Measurements from ENCODE around the gene MED29. TPM values are rescaled to one million over a fixed set of nuclear protein-coding genes. Genes with fewer than 3 reads are reported as not detected.
A peak's percentile ranks its signal among the peaks of the same experiment; 100 is the strongest.

Gene MED29
- total and polyA plus RNA-seq, 10 of the 15 experiments (the other 5 are each of a cell fraction or from before 2014, with no cell fraction given), result 3.2 to 36.6 (median 22.8) TPM

DNA sequence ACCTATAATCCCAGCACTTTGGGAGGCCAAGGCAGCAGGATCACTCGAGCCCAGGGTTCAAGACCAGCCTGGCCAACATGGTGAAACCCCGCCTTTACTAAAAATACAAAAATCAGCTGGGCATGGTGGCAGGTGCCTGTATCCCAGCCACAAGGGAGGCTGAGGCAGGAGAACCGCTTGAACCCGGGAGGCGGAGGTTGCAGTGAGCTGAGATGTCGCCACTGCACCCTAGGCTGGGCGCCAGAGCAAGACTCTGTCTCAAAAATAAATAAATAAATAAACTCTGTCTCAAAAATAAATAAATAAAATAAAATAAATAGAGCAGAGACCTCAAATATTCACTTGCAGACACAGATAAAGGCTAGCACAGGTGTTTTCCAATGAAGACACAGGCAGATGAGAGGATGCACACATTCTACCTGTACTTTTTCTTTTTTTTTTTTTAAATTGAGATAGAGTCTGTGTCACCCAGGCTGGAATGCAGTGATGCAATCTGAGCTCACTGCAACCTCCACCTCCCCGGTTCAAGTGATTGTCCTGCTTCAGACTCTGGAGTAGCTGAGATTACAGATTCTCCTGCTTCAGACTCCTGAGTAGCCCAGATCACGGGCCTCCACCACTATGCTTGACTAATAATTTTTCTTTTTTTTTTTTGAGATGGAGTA is 47.2 kb downstream of the MED29 start:
- RAD21 ChIA-PET (ENCODE audit: unreplicated experiment), result interaction anchor here (0.7 kb wide), 1 partner anchor 27 kb away, joined by 3 read pairs; no protein-coding TSS in a partner anchor
- no peak overlapping the region for H3K9ac ChIP-seq (ENCODE audit: control insufficient read depth, insufficient read depth, low read length)
- no peak overlapping the region for H2AFZ ChIP-seq (ENCODE audit: control insufficient read depth, low read depth, low read length)
- H3K27ac ChIP-seq (ENCODE audit: control insufficient read depth, insufficient read depth), result no peak overlapping the region
- SMC1A ChIA-PET (ENCODE audit: uncharacterized antibody, unreplicated experiment), result interaction anchor here (0.6 to 1.3 kb wide), 4 partner anchors 19 to 95 kb away, joined by 3 read pairs; no protein-coding TSS in a partner anchor
- in situ Hi-C loops (cut with MboI) (no loop called here), intact Hi-C loops (cut with micrococcal nuclease; ENCODE audit: unreplicated experiment) (no loop called here)
- peaks cover 27% of the 10 kb centered on the region for H3K79me2 ChIP-seq (ENCODE audit: control insufficient read depth, insufficient read depth, low read length)
- DNase-seq (ENCODE audit: low read depth, low spot score) (no peak), ATAC-seq (no peak), FAIRE-seq (no peak)
- POLR2A ChIA-PET, result interaction anchor here (0.6 kb wide), 1 partner anchor 90 kb away, joined by 7 read pairs; no protein-coding TSS in a partner anchor
- no peak overlapping the region for H3K4me3 ChIP-seq
- H3K4me1 ChIP-seq (ENCODE audit: control insufficient read depth, insufficient read depth, low read length), result peaks cover 18% of the 10 kb centered on the region
- H3K4me2 ChIP-seq (ENCODE audit: control insufficient read depth, insufficient read depth), result no peak overlapping the region
- CTCF ChIA-PET, result interaction anchor here (0.8 to 4.1 kb wide), 5 partner anchors 60 to 235 kb away, joined by 3 to 63 read pairs (median 4); partner anchors contain the start of genes DLL3 and EID2B
- no TSS peak for BruUV-seq (replicated peaks)
- no peaks in the 10 kb centered on the region for H3K9me3 ChIP-seq (replicated peaks; ENCODE audit: control insufficient read depth, insufficient read depth, low read length)
- H3K27me3 ChIP-seq (replicated peaks in 1 of 2; ENCODE audit: control insufficient read depth in 2 of 2, insufficient read depth in 2 of 2, low read length in 1 of 2), result no peaks in the 10 kb centered on the region
- no peaks in the 10 kb centered on the region for H4K20me1 ChIP-seq (ENCODE audit: control insufficient read depth, insufficient read depth)
- 76% methylated on average over 9 of the region's 9 CpGs for WGBS (ENCODE audit: insufficient coverage, insufficient replicate concordance, low lambda C conversion rate, missing lambda C conversion rate)
- TF ChIP-seq RAD21 (IDR thresholded peaks at IDR 0.05; ENCODE audit: insufficient read depth, low read depth, low read length), result no peak
- TF ChIP-seq ESRRA (IDR thresholded peaks at IDR 0.05; ENCODE audit: low read length), result no peak
- no peak for TF ChIP-seq RCOR1 (conservative IDR thresholded peaks at IDR 0.05; ENCODE audit: low read depth, low read length)
- no peak for TF ChIP-seq TCF7 (IDR thresholded peaks at IDR 0.05; ENCODE audit: borderline replicate concordance)
- peaks cover 2 to 8% of the 10 kb centered on the region in 2 experiments; a peak in 3 of 4 replicates for H3K36me3 ChIP-seq (ENCODE audit: control insufficient read depth in 2 of 2, insufficient read depth in 2 of 2, low read length in 1 of 2)

DNA sequence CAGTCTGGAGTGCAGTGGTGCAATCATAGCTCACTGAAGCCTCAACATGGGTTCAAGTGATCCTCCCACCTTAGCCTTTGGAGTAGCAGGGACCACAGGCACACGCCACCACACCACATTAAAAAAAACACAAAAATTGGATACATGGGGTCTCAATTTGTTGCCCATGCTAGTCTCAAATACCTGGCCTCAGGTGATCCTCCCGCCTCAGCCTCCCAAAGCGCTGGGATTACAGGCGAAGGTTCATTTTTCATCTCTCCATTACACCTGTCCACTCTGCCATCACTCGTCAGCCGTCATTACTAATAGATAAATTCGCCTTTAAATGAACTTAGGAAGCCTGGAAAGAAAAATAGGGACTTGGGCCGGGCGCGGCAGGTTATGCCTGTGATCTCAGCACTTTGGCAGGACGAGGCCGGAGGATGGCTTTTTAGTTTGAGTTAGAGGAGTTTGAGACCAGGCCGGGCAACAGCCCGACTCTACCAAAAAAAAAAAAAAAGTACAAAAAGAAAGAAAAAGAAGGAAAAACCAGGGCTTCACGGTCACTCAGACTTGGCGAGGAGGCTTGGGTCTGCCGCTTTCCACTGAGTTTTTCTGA is 53.5 kb downstream of the MED29 start:
- in situ Hi-C loops (cut with MboI), result loop anchor here (5.0 kb wide), 1 partner anchor 88 kb away; the partner anchor contains the start of gene EID2B
- no peak for DNase-seq (ENCODE audit: low read depth, low spot score)
- peaks cover 24% of the 10 kb centered on the region for H3K4me1 ChIP-seq (ENCODE audit: control insufficient read depth, insufficient read depth, low read length)

More for the DNA sequence above, 53.5 kb downstream of the MED29 start:
- no peaks in the 10 kb centered on the region for H4K20me1 ChIP-seq (ENCODE audit: control insufficient read depth, insufficient read depth)
- intact Hi-C loops (cut with micrococcal nuclease; ENCODE audit: unreplicated experiment), result loop anchor here (2.0 to 5.0 kb wide), 3 partner anchors 53 to 228 kb away; partner anchors contain the start of genes DLL3, MED29 and PAF1
- ATAC-seq (no peak), FAIRE-seq (no peak)
- H3K36me3 ChIP-seq (ENCODE audit: control insufficient read depth in 2 of 2, insufficient read depth in 2 of 2, low read length in 1 of 2), result no peaks in the 10 kb centered on the region
- WGBS (ENCODE audit: insufficient coverage, insufficient replicate concordance, low lambda C conversion rate, missing lambda C conversion rate), result 1% methylated on average over 15 of the region's 17 CpGs
- POLR2A ChIA-PET, result interaction anchor here (0.5 to 3.9 kb wide), 12 partner anchors 9 to 826 kb away, joined by 3 to 40 read pairs (median 4); partner anchors contain the start of genes RPS16 and TIMM50
- BruUV-seq (replicated peaks), result TSS peak; percentile 99
- H3K4me2 ChIP-seq (ENCODE audit: control insufficient read depth, insufficient read depth), result peak overlapping the region; percentile 70
- peak overlapping the region; percentile 95 for H3K27ac ChIP-seq (ENCODE audit: control insufficient read depth, insufficient read depth)
- H3K9ac ChIP-seq (ENCODE audit: control insufficient read depth, insufficient read depth, low read length), result peak overlapping the region; percentile 96
- RAD21 ChIA-PET (ENCODE audit: unreplicated experiment), result interaction anchor here (0.8 to 1.7 kb wide), 2 partner anchors 9 to 33 kb away, joined by 3 to 9 read pairs; partner anchors contain the start of gene RPS16
- H3K27me3 ChIP-seq (replicated peaks in 1 of 2; ENCODE audit: control insufficient read depth in 2 of 2, insufficient read depth in 2 of 2, low read length in 1 of 2), result no peaks in the 10 kb centered on the region
- H3K9me3 ChIP-seq (replicated peaks; ENCODE audit: control insufficient read depth, insufficient read depth, low read length), result no peaks in the 10 kb centered on the region
- H3K4me3 ChIP-seq, result peak overlapping the region; percentile 87
- peaks cover 54% of the 10 kb centered on the region for H3K79me2 ChIP-seq (ENCODE audit: control insufficient read depth, insufficient read depth, low read length)
- SMC1A ChIA-PET (ENCODE audit: uncharacterized antibody, unreplicated experiment), result interaction anchor here (0.6 to 0.7 kb wide), 2 partner anchors 33 to 89 kb away, joined by 3 read pairs; no protein-coding TSS in a partner anchor
- TF ChIP-seq KLF5 (IDR thresholded peaks at IDR 0.05; ENCODE audit: partially characterized antibody) (no peak), MTA2 (IDR thresholded peaks at IDR 0.05; ENCODE audit: low read depth) (no peak), NFYA (IDR thresholded peaks at IDR 0.05; ENCODE audit: borderline replicate concordance, low read depth, low read length) (no peak)
- CTCF ChIA-PET, result interaction anchor here (1.0 to 1.7 kb wide), 4 partner anchors 9 to 89 kb away, joined by 3 to 8 read pairs (median 5); partner anchors contain the start of gene RPS16
- peak overlapping the region; percentile 71 for H2AFZ ChIP-seq (ENCODE audit: control insufficient read depth, low read depth, low read length)

Measured in GM12878 (cell line).